HG03060 (cell line): Measurements from ENCODE around the gene PROX2.
A peak's percentile ranks its signal among the peaks of the same experiment; 100 is the strongest.

Experiments used
- ATAC-seq: cut with Tn5 transposase; IDR thresholded peaks from one replicate; pipeline ENCODE4 v1.9.1; 2021; ENCODE audit warnings: low read depth, moderate number of reproducible peaks; ENCODE audit not compliant: unreplicated experiment

PROX2 gene

DNA sequence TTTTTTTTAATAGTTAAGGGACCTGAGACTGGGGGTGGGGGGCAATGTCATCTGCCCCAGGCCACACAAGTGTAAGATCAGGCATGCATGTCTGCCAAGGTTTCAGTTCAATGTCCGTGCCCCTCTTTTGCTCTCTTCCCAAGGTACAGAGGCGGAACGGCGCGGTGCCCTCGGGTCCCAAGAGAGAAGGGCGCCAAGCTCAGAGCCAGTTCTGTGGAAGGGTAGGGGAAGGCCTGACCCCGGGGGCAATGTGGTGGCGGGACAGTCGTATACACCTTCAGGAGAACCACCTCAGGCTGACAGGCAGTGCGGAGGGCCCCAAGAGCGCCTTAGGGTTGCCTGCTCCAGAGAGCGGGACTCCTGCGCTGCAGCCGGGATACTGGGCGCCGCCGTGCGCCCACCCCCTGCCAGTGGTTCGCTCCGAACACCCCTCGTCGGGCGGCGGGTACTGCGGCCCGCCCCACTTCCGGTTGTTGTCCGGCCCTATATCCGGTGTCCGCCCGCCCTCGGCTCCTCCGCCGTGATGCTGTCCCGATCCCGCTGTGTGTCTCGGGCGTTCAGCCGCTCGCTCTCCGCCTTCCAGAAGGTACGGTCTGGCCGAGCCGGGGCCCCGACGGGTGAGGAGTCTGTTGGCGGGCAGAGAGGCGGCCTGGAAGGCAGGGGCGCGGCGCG lies 5.6 kb upstream of the PROX2 start, which contains the start of gene DLST:
Gene DLST, plus strand, starts transcription at position 486 of the 672 bp plus-strand sequence. Its CDS starts 38 bp downstream, at position 524.
- peak; percentile 74 for ATAC-seq

DNA sequence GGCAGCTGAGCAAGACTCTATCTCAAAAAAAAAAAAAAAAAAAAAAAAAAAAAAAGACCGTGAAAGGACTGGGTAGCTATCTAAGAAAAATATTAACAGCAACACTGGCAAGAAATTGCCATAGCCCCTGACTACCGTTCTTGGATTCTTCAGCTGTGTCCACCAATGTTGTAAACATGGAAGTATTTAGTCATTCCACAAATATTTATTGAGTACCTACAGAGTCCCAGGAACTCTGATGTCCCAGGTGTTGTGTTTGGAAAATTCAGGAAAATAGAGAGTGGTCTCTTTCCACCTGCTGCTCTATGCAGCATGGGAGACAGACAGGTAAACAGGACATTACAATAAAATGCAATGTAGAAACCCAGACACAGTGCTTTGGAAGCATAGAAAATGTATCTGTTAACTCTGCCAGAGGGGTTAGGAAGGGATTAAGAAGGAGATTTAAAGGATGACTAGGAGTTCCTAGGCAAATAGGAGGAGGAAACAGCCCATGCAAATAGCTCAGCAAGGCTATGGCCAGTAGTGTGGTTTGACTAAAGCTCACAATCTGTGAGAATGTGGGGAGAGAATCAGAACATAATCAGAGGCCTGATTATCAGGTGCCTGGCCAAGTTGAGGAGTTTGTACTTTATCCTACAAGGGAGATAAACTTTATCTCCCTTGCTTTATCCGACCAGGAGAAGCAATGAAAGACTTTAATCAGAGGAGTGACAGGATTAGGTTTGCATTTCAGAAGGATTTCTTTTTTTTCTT lies 3.7 kb upstream of the PROX2 start:
- ATAC-seq, result no peak

DNA sequence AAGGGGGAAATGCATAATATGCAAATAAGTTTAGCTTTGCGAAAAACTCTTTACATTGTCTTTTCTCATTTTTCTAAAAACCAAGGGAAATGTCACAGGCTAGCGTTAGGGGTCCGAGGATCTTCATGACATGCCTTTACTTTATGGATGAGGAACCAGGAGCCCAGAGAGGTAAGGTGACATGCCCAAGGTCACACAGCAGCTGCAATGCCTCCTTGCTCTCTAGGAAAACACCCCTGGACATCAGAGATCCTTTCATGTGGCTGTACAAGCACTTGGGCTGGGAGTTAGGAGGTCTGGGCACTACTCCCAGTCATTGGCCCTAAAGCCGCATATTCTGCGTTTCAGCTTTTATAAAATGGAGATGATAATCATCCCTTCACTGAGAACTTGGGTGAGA lies 741 bp downstream of the PROX2 start:
- ATAC-seq, result no peak

DNA sequence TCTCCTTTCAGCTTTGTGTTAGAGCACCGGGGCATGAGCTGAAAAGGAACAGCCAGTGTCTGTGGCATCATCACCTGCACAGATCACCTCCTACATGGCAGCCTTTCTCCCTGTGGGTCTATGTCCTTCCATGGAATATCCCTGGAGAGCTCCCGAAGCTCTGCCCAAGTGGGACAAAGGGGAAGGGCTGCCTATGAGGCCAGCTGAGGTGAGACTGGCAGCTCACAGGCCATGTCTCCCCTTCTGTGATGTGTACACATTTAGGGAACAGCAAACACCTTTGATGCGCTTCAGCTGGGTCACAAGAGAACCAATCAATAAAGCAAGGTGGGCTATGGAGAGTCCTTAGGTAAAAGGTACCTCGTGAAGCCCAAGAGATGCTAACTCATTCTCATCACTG lies 4.1 kb downstream of the PROX2 start:
- ATAC-seq, result no peak

DNA sequence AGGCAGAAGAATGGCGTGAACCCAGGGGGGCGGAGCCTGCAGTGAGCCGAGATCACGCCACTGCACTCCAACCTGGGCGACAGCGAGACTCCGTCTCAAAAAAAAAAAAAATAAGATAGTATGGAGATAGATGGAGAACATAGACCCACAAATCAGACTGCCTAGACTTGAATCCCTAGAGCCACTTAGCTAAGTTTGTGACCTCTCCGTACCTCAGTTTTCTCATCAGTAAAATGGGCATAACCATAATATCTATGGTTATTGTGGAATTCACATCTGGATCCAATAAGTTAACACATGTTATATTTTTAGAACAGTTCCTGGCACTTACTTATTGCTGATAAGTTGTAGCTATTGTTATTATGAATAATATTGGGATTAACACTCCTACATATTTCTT lies 7.2 kb downstream of the PROX2 start:
- no peak for ATAC-seq

DNA sequence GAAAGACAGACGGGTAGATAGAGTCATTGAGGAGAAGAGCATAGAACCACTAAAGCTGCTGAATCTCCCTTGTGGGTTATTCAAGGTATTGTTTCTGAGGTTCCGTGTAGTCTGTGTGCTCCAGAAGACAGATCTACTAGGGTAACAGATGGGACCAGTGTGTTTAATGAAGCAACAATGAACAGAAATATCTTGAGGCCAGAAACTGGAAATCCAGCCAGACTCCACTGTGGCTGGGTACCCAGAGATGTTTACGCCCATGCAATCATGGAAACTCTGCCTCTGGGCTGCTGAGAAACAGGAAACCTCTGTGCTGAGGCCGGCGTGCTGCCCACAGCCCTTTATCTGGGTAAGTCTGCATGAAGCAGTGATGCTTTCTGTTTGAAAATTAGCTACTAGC lies 8.3 kb downstream of the PROX2 start:
- ATAC-seq, result no peak

DNA sequence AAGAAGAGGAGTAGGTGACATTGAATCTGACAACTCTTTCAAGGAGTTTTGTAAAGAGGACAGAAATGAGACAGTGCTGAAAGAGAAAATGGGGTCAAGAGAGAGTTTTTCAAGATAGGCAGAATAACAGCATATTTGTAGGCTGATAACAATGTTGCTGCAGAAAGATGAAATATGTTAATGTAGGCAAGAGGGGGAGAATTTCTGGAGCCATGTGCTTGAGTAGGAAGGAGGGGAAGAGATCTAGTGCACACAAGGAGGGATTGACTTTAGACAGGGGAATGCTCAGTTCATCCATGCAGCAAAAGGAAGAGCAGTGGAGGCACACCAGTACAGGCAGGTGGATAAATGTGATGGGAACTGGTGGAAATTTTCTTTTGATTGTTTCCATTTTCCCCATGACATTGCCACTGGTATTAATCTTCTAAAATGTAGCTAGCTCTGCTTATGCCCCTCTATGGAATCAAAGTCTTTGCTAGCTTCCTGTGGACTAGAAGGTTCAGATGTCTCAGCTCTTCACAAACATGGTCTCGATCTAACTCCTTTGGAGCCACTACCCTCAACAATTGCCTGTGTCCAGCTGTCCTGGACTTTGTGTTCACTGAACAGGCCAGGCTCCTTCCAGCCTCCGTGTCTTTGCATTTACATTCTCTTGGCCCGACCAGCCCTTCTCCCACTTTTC lies 9.1 kb downstream of the PROX2 start:
- ATAC-seq, result no peak

DNA sequence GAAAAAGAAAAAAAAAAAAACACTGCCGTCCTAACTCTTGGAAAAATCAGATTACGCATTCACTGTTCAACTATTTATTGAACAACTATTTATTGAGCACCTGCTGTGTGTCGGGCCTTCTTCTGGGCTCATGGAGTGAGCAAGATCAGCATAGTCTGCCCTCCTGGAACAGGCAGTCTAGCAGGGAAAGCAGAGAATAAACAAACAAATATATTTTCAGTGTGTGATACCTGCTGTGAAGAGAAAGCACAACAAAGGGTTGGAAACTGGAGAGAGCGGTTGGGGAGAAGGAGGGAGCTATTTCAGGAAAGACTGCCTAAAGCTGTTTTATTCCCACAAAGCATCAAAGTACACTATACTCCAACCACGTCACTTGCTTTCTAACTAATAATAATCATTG lies 10.8 kb downstream of the PROX2 start:
- no peak for ATAC-seq

DNA sequence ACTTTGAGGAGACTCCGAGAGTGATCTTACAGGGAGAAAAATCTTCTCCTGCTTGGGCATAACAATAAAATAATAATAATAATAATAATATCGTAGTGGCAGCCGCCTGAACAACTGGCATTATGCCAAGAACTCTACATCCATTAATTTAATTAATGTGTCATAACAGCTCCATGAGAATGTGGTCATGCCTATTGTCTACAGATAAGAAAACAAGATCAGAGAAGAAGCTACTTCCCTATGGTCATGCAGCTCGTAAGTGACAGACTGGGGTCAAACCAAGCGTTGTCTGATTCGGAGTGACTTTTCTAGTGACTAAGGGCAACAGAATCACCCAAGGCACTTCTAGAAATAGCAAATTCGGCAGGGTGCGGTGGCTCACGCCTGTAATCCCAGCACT lies 11.7 kb downstream of the PROX2 start:
- ATAC-seq, result no peak

DNA sequence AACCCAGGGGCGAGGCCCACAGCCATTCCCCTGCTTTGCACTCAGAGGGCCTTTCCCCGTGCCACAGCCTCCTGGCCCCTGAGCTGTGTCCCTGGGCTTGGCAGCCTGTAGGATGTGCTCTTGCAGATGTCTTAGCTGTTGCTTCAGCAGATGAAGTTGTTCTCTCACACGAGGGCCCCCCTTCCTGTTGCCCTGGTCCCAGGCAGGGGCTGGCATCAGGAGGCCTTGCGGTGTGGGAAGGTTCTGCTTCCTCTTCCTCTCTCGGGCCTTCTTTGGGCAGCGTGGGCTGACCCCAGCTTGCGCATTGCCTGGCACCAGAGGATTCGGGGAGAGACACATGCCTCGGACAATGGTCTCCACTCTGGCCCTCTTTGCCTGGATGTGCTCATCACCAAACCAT lies 12.7 kb downstream of the PROX2 start:
- ATAC-seq, result no peak

DNA sequence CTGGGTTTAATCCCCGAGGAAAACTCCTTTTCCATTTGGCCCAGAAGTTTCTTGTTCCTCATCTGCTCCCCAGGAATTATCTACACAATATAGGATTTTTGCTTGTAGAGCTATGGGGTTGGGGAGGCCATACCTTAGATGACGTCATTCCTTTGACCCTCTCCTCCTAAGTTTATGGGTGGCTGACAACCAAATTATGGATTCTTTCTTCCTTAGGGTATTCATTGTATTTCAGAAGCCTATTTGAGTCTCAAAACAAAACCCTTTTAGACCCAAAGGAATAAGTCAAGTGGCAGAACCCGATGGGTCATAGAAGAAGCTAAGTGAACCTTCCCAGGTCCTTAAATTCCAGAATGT lies 14.2 kb downstream of the PROX2 start:
- ATAC-seq, result no peak

DNA sequence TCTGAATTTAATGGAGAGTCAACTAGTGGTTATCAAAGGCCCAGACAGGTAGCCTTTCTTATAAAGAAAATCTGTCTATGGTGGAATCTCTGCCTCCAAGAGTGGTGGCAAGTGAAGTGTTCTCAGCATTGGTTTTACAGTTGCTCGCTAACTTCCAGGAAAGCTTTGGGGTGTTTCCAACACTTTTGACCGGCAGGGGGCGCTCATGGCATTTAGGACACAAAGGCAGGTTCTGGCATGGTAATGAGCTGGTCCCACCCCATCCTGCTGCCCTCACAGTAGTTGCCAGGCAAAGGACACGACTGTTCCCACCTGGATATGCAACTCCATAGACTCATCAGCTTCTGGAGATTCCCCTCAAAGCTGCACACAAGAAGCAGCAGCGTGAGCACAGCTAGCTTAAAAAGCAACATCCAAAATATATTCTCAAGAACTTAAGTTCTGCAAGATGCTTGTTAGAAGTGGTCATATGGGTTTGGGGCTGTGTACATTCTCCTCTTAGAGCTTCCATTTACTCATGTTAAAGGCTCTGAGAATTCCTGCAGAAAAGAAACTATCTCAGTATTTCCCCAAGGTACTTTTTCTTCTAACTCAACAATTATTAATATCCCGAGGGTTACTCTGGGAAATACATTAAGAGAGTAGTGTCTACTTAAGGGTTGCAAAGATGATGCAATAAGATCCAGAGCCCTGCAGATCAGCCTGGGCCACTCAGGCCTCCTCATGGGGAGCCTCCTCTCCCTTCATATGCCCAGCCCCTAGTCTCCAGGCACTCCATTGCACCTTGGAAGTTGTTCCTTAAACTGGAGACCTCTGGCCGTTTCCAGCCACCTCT lies 14.8 kb downstream of the PROX2 start:
- no peak for ATAC-seq

DNA sequence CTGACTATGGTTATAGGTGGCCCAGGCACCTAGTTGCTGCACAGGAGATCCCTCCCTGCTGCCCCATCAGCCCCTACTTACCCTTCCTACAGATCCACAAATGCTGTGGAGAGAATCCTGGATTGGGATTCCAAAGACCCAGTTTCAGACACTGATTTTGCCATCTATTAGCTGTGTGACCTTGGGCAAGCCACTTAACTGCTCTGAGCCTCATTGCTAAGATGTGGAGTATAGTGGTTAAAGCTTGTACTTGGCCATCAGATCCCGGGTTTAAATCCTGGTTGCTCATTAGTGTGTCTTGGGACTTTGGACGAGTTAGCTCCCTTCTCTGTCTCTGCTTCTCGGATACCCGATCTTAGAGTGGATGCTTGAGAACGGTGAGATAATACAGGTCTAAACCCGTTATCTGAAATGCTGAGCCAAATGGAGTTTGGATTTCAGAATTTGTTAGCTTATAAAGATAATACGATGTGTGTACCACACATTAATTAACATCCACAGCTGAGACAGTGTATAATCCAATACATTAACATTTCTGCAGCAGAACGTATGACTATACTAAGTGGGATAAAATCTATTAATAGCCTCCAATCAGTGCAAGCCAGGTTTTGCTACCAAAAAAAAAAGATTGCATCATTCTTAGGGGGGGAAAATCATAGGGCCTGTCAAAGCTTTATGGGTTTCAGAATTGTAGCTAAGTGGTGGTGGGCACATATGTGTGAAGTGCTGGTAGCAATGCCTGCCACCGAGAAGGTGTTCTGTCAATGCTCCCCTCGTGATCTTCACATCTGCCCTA lies 16.0 kb downstream of the PROX2 start:
- no peak for ATAC-seq

DNA sequence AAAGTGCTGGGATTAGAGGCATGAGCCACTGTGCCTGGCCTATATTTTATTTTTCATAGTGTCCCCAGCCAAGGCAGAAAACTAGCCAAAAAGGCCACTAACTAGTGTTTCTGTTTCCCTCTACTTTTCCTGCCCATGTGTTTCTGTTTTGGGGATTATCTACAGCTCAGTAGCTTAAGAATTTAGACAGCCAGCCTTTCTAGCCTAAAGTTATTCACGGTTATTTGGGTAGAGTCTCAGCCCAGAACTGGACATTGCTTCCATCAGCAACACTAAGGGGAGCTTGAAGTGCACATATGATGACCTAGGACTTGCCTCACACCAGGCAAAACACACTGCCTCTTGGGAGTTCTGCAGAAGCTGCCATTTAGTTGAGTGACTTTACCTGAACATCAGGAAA lies 17.9 kb downstream of the PROX2 start:
- ATAC-seq, result no peak

DNA sequence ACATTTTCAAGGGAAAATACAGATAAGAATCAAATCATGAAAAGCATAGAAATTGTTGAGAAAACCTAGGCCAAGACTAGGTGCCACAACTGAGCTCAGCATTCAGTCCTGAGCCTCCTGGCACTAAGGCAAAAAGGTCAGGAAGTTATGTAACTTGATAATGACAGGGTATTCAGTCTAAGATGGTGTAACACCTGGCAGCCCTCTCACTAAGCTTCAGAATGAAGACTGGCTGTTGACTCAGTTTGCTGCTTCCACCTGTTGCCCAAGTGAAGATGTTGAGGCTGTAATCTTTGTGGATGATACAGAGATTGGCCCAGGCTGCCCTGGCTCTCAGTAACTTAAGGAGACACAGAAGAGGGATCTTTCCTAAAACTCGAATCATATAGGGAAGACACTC lies 19.6 kb downstream of the PROX2 start:
- no peak for ATAC-seq

DNA sequence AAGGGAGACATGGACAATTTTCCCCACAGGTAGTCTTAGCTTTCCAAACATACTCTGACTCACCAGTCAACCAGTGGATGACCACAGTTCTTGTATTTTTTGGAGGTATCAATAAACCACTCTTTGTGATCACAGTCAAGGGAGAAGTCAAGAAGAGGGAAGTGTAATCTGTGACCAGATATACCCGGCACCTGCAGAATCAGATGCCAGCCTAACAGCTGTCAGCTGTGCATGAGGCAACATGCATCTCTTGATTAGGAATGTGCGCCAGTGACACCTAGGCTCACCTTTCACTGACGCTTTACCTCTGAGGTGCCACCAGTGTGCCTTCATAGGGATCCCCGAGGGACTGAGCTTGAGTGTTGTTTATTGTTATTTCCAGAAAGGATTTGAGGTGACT lies 20.0 kb downstream of the PROX2 start:
- ATAC-seq, result no peak

DNA sequence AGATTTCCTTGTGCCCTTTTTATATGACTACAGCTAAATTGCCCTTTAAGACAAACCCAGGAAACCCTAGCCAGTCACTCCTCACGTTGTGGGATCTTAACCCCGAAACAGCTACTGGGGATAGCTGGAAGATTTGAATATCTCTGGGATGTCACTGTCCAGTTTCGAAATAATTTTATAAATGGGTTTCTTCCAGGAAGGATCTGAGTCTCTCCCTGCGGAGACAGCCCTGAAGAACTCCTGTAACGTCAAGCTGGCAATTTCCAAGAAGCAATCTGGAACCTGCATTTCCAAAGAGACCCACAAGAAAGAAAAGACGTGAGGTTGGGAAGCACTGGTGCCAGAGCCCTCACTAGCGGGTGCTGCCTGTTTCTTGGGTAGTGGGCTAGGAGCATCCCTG lies 20.9 kb downstream of the PROX2 start:
- ATAC-seq, result no peak

DNA sequence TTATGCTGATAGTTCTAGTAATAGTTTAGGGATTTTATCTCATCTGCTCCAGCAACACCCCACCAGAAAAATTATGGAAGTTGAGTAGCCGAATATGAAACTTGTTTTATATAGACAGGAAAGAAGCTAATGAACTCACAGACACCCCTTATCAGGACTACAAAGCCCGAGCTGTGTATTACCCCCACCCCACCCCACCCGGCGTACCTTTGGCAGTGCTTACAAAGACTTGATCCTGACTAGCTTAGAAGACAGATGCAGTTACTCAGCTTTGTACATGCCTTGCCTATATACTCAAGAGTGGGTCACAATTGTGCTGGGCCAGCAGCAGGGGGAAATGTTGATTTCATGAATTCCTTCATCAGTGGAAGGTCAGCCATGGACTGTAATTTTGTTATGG lies 22.4 kb downstream of the PROX2 start:
- no peak for ATAC-seq

DNA sequence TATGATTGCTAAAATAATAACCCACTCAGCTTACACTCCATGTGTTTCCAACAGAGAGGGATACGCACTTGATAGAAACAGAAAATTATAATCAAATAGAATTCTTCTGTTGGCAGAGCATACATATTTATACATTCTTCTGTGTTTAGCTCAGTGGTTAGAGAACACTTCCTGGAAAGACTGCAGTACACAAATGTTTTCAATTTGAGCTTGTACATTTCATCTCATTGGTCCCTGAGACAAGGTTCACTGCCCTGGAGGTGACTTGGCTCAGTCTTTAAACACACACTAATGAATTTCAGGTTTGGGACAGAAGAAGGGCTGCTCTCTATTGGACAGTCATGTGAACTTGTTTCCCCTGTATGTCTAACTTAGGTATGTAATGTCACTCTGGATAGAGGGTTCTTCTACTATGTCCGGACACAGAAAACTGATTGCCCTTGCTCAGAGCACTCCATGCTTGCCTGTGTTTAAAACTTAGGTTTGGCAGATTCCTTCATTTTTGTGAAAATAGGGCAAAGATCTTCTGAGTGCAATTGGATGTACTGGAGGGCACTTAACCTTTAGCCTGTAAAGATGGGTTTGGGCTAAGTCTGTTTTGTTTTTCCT lies 22.9 kb downstream of the PROX2 start:
- ATAC-seq, result no peak

DNA sequence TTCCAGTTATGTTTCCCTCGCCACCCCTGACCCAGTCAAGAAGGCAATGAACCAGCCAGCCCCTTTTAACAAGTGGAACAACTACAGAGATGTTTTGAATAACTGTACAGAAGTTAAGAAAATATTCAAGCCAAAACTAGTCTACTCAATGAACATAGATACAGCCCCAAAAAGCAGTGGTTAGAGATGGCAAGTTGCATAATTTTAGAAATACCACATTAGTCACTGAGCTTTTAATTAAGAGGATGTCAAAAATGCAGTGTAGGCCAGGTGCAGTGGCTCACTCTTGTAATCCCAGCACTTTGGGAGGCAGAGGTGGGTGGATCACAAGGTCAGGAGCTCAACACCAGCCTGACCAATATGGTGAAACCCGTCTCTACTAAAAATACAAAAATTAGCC lies 27.2 kb downstream of the PROX2 start:
- ATAC-seq, result no peak
